Ovary (tissue), 3 donors: Measurements from ENCODE around the gene HDAC7.

ENCODE experiments used
- CTCF ChIP-seq, 3 donors: fragments of 450-650 bp in 2 of 3; fragments of 200-600 bp in 1 of 3; IDR thresholded peaks; one replicate each; pipeline versions ENCODE4 v1.5.1 to v1.8.0; 2016 to 2022; ENCODE audit warnings: antibody characterized with exemption in 3 of 3, mild to moderate bottlenecking in 1 of 3
- POLR2A ChIP-seq: fragments of 450-650 bp; IDR thresholded peaks from one replicate; pipeline ENCODE4 v1.6.1; 2017; ENCODE audit warnings: antibody characterized with exemption, mild to moderate bottlenecking, moderate library complexity
- donor health status: DM: no; HTN: no; CAD: no.

DNA sequence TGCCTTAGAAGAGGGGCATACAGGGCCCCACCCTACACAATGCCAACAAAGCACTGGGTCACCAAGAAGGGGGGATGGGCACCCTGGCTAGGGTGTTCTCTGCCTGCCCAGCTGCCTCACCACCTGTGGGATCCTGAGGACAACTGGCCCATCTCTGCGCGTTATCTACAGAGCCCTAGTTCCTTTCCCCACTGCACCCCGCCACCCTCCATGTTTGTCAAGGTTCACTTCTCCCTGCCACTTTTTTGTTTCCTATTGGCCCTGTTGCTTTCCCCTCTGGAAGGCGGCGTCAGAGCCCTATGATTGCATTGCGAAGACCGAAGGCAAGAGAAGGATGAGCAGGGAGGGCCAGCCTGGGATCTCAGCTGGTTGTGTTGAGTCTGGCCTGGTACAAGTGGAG is 45.0 kb downstream of the HDAC7 start:
- TF ChIP-seq CTCF (IDR thresholded peaks at IDR 0.05) (no peak), POLR2A (no peak)
